ENCODE measurements around the gene ELN.

- TF ChIP-seq CTCF (conservative IDR thresholded peaks at IDR 0.05; ENCODE audit: low read depth, low read length): no peak
- no peak for TF ChIP-seq EZH2 (IDR thresholded peaks at IDR 0.05; ENCODE audit: borderline replicate concordance, low read depth, low read length, poor library complexity, severe bottlenecking)
Measured at GRCh38 chr7:74039337-74039736, 11.4 kb downstream of the ELN start.
